Hepatocyte (in vitro differentiated cells): ENCODE measurements around the gene SPINK13. TPM values are rescaled to one million over a fixed set of nuclear protein-coding genes. Genes with fewer than 3 reads are reported as not detected.
A peak's percentile ranks its signal among the peaks of the same experiment; 100 is the strongest.
"Not testable (repeated sequence)": the region's sequence is repeated elsewhere in the genome, so short reads cannot be mapped to it uniquely, and the experiment has no call there.

Experiments
- DNase-seq: peaks from one replicate; pipeline ENCODE4 v3.0.0-alpha.2; 2016; ENCODE audit warnings: low spot score
- H2AFZ ChIP-seq: fragments of 200-600 bp; sonication (generic); 2 replicates; pipeline ENCODE4 v1.6.0; 2016; ENCODE audit warnings: antibody characterized with exemption, mild to moderate bottlenecking
- H3K27ac ChIP-seq: fragments of 200-600 bp; sonication (generic); 2 replicates; pipeline ENCODE4 v1.5.1; 2016; ENCODE audit warnings: mild to moderate bottlenecking
- H3K27me3 ChIP-seq: fragments of 200-600 bp; sonication (generic); 2 replicates; pipeline ENCODE4 v1.6.1; 2016
- H3K36me3 ChIP-seq: fragments of 200-600 bp; sonication (generic); replicated peaks from 2 replicates; pipeline ENCODE4 v1.5.1; 2016; ENCODE audit warnings: low read depth; ENCODE audit not compliant: insufficient read depth
- H3K4me1 ChIP-seq: fragments of 200-600 bp; sonication (generic); 2 replicates; pipeline ENCODE4 v1.5.1; 2016; ENCODE audit warnings: mild to moderate bottlenecking, moderate library complexity; ENCODE audit not compliant: insufficient read depth
- H3K4me2 ChIP-seq: fragments of 200-600 bp; sonication (generic); 2 replicates; pipeline ENCODE4 v1.6.0; 2016
- H3K4me3 ChIP-seq: fragments of 200-600 bp; sonication (generic); 2 replicates; pipeline ENCODE4 v1.5.1; 2016; ENCODE audit warnings: mild to moderate bottlenecking
- H3K79me2 ChIP-seq: fragments of 200-600 bp; sonication (generic); 2 replicates; pipeline ENCODE4 v1.6.0; 2017; ENCODE audit warnings: mild to moderate bottlenecking
- H3K9me2 ChIP-seq: fragments of 200-600 bp; sonication (generic); replicated peaks from 2 replicates; pipeline ENCODE4 v1.6.0; 2017; ENCODE audit warnings: mild to moderate bottlenecking; ENCODE audit not compliant: insufficient read depth
- H3K9me3 ChIP-seq: fragments of 200-600 bp; sonication (generic); 2 replicates; pipeline ENCODE4 v1.5.1; 2016; ENCODE audit warnings: low read depth, mild to moderate bottlenecking
- H4K20me1 ChIP-seq: fragments of 200-600 bp; sonication (generic); 2 replicates; pipeline ENCODE4 v1.6.0; 2016; ENCODE audit warnings: mild to moderate bottlenecking; ENCODE audit not compliant: insufficient read depth, poor library complexity, severe bottlenecking
- CTCF ChIP-seq: fragments of 200-600 bp; sonication (generic); IDR thresholded peaks from 2 replicates; pipeline ENCODE4 v1.5.1; 2016; ENCODE audit warnings: antibody characterized with exemption, mild to moderate bottlenecking; ENCODE audit not compliant: poor library complexity
- EZH2 ChIP-seq: fragments of 200-600 bp; sonication (generic); IDR thresholded peaks from 2 replicates; pipeline ENCODE4 v1.6.1; 2016; ENCODE audit warnings: antibody characterized with exemption, mild to moderate bottlenecking, borderline replicate concordance
- EZH2phosphoT487 ChIP-seq: fragments of 200-600 bp; sonication (generic); IDR thresholded peaks from one replicate; pipeline ENCODE4 v1.6.1; 2018; ENCODE audit warnings: antibody characterized with exemption, mild to moderate bottlenecking, low read depth, moderate library complexity; ENCODE audit not compliant: unreplicated experiment, severe bottlenecking
- WGBS: methylation state at CpG from one replicate; pipeline ENCODE4 v1.1.6; 2016; ENCODE audit warnings: low lambda C conversion rate; ENCODE audit errors: missing lambda C conversion rate; 5-methylcytosine and 5-hydroxymethylcytosine counted together
- polyA plus RNA-seq: library from polyadenylated mRNA; unstranded; fragments of >200 nt; fragmentation: Nextera tagmentation; extraction: Ambion mirVana; gene quantifications from 2 replicates; pipeline ENCODE4 v1.2.1, GENCODE V29; 2016
- total RNA-seq: library from RNA; depleted of rRNA; stranded (reverse); fragments of >200 nt; gene quantifications from 2 replicates; pipeline ENCODE4 v1.2.3, GENCODE V29; 2014

The SPINK13 gene
- total and polyA plus RNA-seq, 2 experiments from 2014 or later = 3.1 TPM; not detected in 1

GRCh38 chr5:148314187-148314586 is 45.6 kb downstream of the SPINK13 start:
- 95% methylated on average over 2 of the region's 2 CpGs for WGBS
- Histone ChIP-seq H3K4me1 (no peaks in the 10 kb centered on the region), H3K4me2 (no peak overlapping the region), H3K36me3 (no peaks in the 10 kb centered on the region), H3K9me3 (no peaks in the 10 kb centered on the region), H3K79me2 (no peaks in the 10 kb centered on the region), H3K9me2 (no peaks in the 10 kb centered on the region), H3K4me3 (no peak overlapping the region), H4K20me1 (no peaks in the 10 kb centered on the region), H2AFZ (no peak overlapping the region), H3K27me3 (no peaks in the 10 kb centered on the region), H3K27ac (no peak overlapping the region)
- no peak for DNase-seq
- no peak for TF ChIP-seq EZH2phosphoT487
- no peak for TF ChIP-seq EZH2
- no peak for TF ChIP-seq CTCF

GRCh38 chr5:148314731-148315130 is 46.1 kb downstream of the SPINK13 start:
- 74% methylated on average over 4 of the region's 4 CpGs for WGBS
- Histone ChIP-seq H3K27me3 (no peaks in the 10 kb centered on the region), H3K27ac (no peak overlapping the region), H3K9me2 (no peaks in the 10 kb centered on the region), H3K4me1 (no peaks in the 10 kb centered on the region), H4K20me1 (no peaks in the 10 kb centered on the region), H3K4me2 (no peak overlapping the region), H3K4me3 (no peak overlapping the region), H3K9me3 (no peaks in the 10 kb centered on the region), H2AFZ (no peak overlapping the region), H3K79me2 (no peaks in the 10 kb centered on the region), H3K36me3 (no peaks in the 10 kb centered on the region)
- DNase-seq = no peak
- no peak for TF ChIP-seq EZH2
- TF ChIP-seq CTCF = no peak
- TF ChIP-seq EZH2phosphoT487 = no peak

- not testable (repeated sequence) for H3K9me2 ChIP-seq, H3K79me2 ChIP-seq, H3K4me1 ChIP-seq, H3K36me3 ChIP-seq, H4K20me1 ChIP-seq, H3K27me3 ChIP-seq, H3K9me3 ChIP-seq
- peak; percentile 9 for DNase-seq
- peak overlapping the region; percentile 86 for H3K4me2 ChIP-seq
- H3K27ac ChIP-seq = peak overlapping the region; percentile 75
- peak overlapping the region; percentile 94 for H2AFZ ChIP-seq
- WGBS = 21% methylated on average over 41 of the region's 42 CpGs
- peak overlapping the region; percentile 27 for H3K4me3 ChIP-seq
These were observed 51.7 kb downstream of the SPINK13 start for GRCh38 chr5:148320011-148320963.

- no peaks in the 10 kb centered on the region for H3K27me3 ChIP-seq
- no peaks in the 10 kb centered on the region for H3K79me2 ChIP-seq
- H2AFZ ChIP-seq = no peak overlapping the region
- 89% methylated on average over 4 of the region's 4 CpGs for WGBS
- no peak overlapping the region for H3K4me2 ChIP-seq
- no peak overlapping the region for H3K4me3 ChIP-seq
- H3K27ac ChIP-seq = no peak overlapping the region
- no peak for DNase-seq
- H3K36me3 ChIP-seq = no peaks in the 10 kb centered on the region
- no peaks in the 10 kb centered on the region for H3K4me1 ChIP-seq
- TF ChIP-seq CTCF (no peak), EZH2 (no peak), EZH2phosphoT487 (no peak)
- H4K20me1 ChIP-seq = no peaks in the 10 kb centered on the region
- H3K9me2 ChIP-seq = no peaks in the 10 kb centered on the region
- H3K9me3 ChIP-seq = no peaks in the 10 kb centered on the region
These were observed 64.8 kb downstream of the SPINK13 start for GRCh38 chr5:148333262-148333849.
